Measurements from ENCODE around the gene SRSF2.
"Not testable (repeated sequence)": the region's sequence is repeated elsewhere in the genome, so short reads cannot be mapped to it uniquely, and the experiment has no call there.

The SRSF2 gene

DNA sequence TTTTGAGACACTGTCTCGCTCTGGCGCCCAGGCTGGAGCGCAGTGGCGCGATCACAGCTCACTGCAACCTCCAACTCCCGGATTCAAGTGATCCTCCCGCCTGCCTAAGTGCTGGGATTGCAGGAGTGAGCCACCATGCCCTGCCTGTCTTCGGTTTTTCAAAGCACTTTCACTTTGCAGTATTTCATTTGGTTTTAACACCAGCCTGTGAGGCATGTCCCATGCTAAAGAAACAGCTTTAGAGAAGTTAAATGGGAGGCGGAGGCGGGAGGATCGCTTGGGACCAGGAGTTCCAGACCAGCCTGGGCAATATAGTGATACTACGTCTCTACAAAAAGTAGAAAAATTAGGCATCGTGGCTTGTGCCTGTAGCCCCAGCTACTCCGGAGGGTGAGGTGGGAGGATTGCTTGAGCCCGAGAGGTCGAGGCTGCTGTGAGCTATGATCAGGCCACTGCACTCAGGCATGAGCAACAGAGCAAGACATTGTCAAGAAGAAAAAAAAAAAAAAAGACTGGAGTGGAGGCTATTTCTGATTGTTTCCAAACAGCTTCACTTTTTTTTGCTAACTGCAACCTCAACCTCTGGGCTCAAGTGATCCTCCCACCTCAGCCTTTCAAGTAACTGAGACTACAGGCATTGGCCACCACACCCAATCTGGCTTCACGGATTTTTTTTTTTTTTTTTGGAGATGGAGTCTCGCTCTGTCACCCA, 9.2 kb downstream of the SRSF2 start:
- peaks cover 40 to 91% (median 77%) of the 10 kb centered on the region in 11 experiments; a peak in 21 of 22 replicates for H4K20me1 ChIP-seq
- H3K27ac ChIP-seq = peak overlapping the region; percentile 73 to 99 (median 97); a peak in 21 of 22 replicates
- peak overlapping the region; percentile 75 to 97 (median 92) for H3K4me2 ChIP-seq
- H3K27me3 ChIP-seq = no peaks in the 10 kb centered on the region
- H3K4me3 ChIP-seq = peak overlapping the region; percentile 79 to 99 (median 88)
- peaks cover 70 to 82% (median 78%) of the 10 kb centered on the region in 10 experiments for H3K4me1 ChIP-seq
- H3K9ac ChIP-seq = peak overlapping the region; percentile 86 to 99 (median 96)
- H3K9me3 ChIP-seq (replicated peaks in 1 of 11) = no peaks in the 10 kb centered on the region
- TF ChIP-seq Cebpa-rat (IDR thresholded peaks at IDR 0.05) = no peak
- peaks cover 45 to 62% (median 57%) of the 10 kb centered on the region in 11 experiments for H3K36me3 ChIP-seq

DNA sequence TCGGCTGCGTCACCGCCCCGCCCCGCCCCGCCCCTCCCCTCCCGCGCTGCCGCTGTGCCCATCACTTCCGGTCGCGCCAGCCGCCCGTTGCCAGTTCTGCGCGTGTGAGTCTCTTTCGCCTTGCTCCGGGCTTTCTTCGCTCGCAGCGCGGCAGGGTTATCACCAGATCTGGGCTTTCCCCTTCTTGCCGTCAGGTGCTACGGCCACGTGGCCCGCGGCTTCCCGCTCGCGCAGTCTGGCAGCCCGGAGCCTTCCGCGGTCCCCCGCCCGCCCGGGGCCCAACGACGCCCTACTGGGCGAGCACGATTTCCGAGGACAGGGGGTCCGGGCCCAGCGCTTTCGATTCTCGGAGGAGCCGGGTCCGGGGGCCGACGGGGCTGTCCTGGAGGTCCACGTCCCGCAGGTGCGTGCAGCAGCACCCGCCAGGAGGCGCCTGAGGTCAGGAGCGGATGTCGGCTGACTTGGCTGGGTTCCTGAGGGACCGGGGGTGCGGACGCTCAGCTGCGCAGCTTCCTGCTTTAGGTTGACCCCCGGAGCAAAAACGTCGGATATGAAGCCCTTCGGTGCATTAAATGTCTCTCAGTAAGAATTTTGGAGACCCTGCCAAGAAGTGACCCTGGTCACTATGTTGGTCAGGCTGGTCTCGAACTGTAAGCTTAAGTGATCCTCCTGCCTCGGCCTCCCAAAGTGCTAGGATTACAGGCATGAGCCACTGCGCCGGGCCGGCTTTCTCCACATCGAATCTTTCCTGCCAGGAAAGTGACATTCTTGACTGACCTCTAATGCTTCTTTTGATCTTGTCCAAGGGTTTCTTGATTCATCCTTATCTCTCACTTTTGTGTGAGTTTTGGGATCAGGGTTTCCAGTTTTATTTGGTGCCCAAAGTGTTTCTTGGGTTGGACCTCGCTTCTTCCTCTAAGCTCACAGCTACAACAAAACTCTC, 10.1 kb downstream of the SRSF2 start, which contains the start of gene METTL23:
Gene METTL23, plus strand, starts transcription at position 64 of the 943 bp plus-strand sequence. CDS start 2,872 bp downstream, outside the sequence.
- H3K9ac ChIP-seq = peak within 1 kb of the TSS; percentile 86 to 99 (median 96)
- H3K27me3 ChIP-seq = no peaks in the 10 kb centered on the region
- peak within 1 kb of the TSS; percentile 87 to 99 (median 95) for H3K4me2 ChIP-seq
- peaks cover 35 to 91% (median 71%) of the 10 kb centered on the region in 11 experiments; a peak in 21 of 22 replicates for H4K20me1 ChIP-seq
- H3K4me3 ChIP-seq = peak within 1 kb of the TSS; percentile 79 to 99 (median 88)
- H3K36me3 ChIP-seq = peaks cover 45 to 62% (median 57%) of the 10 kb centered on the region in 11 experiments
- peaks cover 70 to 81% (median 75%) of the 10 kb centered on the region in 10 experiments for H3K4me1 ChIP-seq
- TF ChIP-seq Cebpa-rat (IDR thresholded peaks at IDR 0.05) = no peak
- no peaks in the 10 kb centered on the region for H3K9me3 ChIP-seq (replicated peaks in 1 of 11)
- H3K27ac ChIP-seq = peak within 1 kb of the TSS; percentile 84 to 99 (median 97)

DNA sequence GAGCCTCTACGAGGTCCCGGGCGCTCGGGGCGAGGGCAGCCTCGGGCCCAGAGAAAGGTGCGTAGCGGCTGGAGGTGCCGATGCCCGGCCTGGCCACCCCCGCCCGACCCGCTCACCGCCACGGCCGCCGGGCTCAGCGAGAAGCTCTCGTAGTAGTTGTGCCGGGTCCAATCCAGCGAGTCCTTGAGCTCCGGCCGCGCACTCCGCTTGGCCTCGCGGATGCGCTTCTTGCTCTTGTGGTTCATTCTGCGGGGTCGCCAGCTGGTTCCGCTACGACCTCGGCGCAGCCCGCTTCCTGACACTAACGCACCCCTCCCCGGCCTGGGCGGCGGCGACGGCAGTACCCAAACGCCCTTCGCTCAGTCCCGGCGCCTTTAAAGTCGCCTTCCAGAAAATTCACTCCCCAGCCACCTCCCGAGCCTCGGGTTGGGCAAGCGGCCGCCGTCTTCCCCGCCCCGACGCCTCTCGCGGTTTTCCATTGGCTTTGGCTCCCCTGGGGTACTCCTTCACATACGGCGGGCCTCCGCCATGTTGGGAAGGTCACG, 10.8 kb downstream of the SRSF2 start, which contains the start of gene JMJD6:
Gene JMJD6, minus strand, starts transcription at position 376 of the 545 bp plus-strand sequence. Its CDS starts 131 bp downstream, at position 245.
- Histone ChIP-seq H3K4me1 (peaks cover 70 to 81% (median 75%) of the 10 kb centered on the region in 10 experiments), H4K20me1 (peaks cover 27 to 91% (median 71%) of the 10 kb centered on the region in 11 experiments; a peak in 20 of 22 replicates), H3K9ac (peak within 1 kb of the TSS; percentile 86 to 99 (median 96)), H3K36me3 (peaks cover 45 to 62% (median 57%) of the 10 kb centered on the region in 11 experiments), H3K27ac (peak within 1 kb of the TSS; percentile 84 to 99 (median 97)), H3K9me3 (replicated peaks in 1 of 11) (no peaks in the 10 kb centered on the region), H3K4me3 (peak within 1 kb of the TSS; percentile 79 to 99 (median 88)), H3K4me2 (peak within 1 kb of the TSS; percentile 87 to 99 (median 95)), H3K27me3 (no peaks in the 10 kb centered on the region)
- TF ChIP-seq Cebpa-rat (IDR thresholded peaks at IDR 0.05) = no peak

DNA sequence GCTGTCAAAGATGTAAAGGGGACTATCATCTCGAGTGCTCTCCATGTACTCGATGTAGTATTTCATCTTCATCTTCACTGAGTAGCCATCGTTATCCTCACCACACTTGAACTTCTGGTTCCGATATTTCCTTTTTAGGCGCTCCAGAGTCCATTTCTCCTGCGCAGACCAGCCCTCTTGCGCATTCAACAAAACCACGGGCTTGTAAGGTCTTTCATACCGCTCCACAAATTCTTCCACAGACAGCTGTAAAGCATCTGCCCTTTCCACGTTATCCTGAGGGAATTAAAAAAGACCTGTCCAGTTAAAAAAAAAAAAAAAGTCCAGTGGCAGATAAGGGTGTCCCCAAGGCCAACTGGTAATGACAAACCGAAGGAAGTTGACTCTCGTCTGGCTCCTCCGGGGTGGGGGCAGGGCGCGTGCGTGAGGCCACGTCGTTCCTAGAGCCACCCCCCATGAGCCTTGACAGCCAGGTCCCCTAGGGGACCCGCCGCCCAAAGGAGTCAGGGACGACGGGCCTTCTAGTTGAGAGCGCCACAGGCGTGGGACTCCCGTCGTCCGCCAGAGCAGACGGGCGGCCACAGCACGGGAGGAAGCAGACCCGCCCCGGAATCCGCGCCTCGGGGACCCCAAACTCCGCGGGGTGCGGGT, 11.4 kb downstream of the SRSF2 start:
- Histone ChIP-seq H3K4me1 (peaks cover 70 to 82% (median 76%) of the 10 kb centered on the region in 10 experiments), H3K27ac (peak overlapping the region; percentile 84 to 99 (median 97)), H3K27me3 (no peaks in the 10 kb centered on the region), H3K4me2 (peak overlapping the region; percentile 87 to 99 (median 94)), H3K4me3 (peak overlapping the region; percentile 79 to 99 (median 88)), H3K9ac (peak overlapping the region; percentile 86 to 99 (median 96)), H3K9me3 (replicated peaks in 1 of 11) (no peaks in the 10 kb centered on the region), H4K20me1 (peaks cover 24 to 91% (median 71%) of the 10 kb centered on the region in 11 experiments; a peak in 19 of 22 replicates), H3K36me3 (peaks cover 47 to 63% (median 59%) of the 10 kb centered on the region in 11 experiments)
- no peak for TF ChIP-seq Cebpa-rat (IDR thresholded peaks at IDR 0.05)

DNA sequence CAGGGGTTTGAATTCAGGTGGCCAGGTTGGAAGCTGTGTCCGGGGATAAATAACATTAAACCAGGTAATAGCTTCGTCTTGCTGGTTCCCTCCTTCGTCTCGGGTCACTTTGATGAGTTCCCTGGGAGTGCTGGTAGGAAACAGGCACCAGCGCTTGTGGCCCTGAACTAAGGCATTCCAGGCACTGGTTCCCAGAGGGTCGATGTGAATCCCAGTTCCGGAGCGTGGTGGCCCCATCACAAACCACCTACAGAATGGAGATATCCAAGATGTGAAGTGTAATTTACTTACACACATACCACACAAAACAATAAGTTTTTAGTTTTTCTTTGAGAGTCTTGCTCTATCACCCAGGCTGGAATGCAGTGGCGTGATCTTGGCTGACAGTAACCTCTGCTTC, 13.3 kb downstream of the SRSF2 start:
- peak overlapping the region in 2 of 11 experiments; percentile 22 to 99; a peak in 2 of 22 replicates for H3K27ac ChIP-seq
- H3K36me3 ChIP-seq = peaks cover 57 to 67% (median 64%) of the 10 kb centered on the region in 11 experiments
- H3K9ac ChIP-seq = peak overlapping the region in 10 of 11 experiments; percentile 29 to 98 (median 95); a peak in 11 of 22 replicates
- peak overlapping the region; percentile 87 to 99 (median 94); a peak in 20 of 22 replicates for H3K4me2 ChIP-seq
- H3K4me1 ChIP-seq = peaks cover 54 to 70% (median 62%) of the 10 kb centered on the region in 10 experiments
- no peaks in the 10 kb centered on the region for H3K27me3 ChIP-seq
- peak overlapping the region in 2 of 10 experiments; percentile 15 to 89; a peak in 4 of 20 replicates for H3K4me3 ChIP-seq
- TF ChIP-seq Cebpa-rat (IDR thresholded peaks at IDR 0.05) = no peak
- H3K9me3 ChIP-seq (replicated peaks in 1 of 11) = no peaks in the 10 kb centered on the region
- H4K20me1 ChIP-seq = peaks cover 17 to 87% (median 60%) of the 10 kb centered on the region in 11 experiments; a peak in 18 of 22 replicates

DNA sequence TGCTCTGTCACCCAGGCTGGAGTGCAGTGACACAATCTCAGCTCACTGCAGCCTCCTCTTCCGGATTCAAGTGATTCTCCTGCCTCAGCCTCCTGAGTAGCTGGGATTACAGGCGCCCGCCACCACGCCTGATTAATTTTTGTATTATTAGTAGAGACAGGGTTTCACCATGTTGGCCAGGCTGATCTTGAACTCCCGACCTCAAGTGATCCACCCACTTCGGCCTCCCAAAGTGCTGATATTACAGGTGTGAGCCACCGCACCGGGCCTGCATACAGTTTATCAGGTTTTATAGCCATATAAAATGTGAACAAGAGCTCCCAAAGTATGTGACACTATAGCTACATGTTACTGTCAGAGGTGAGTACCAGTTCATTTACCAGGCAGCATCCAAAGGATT, 14.2 kb downstream of the SRSF2 start:
- H4K20me1 ChIP-seq = peaks cover 17 to 87% (median 58%) of the 10 kb centered on the region in 11 experiments; a peak in 18 of 22 replicates
- H3K4me2 ChIP-seq = peak overlapping the region in 8 of 11 experiments; percentile 9 to 98 (median 20); a peak in 6 of 22 replicates
- not testable (repeated sequence) for H3K27me3 ChIP-seq; H3K9ac ChIP-seq; H3K4me3 ChIP-seq; H3K9me3 ChIP-seq (replicated peaks in 1 of 11); H3K27ac ChIP-seq
- peaks cover 48 to 70% (median 55%) of the 10 kb centered on the region in 10 experiments for H3K4me1 ChIP-seq
- peaks cover 65 to 76% (median 73%) of the 10 kb centered on the region in 11 experiments for H3K36me3 ChIP-seq

DNA sequence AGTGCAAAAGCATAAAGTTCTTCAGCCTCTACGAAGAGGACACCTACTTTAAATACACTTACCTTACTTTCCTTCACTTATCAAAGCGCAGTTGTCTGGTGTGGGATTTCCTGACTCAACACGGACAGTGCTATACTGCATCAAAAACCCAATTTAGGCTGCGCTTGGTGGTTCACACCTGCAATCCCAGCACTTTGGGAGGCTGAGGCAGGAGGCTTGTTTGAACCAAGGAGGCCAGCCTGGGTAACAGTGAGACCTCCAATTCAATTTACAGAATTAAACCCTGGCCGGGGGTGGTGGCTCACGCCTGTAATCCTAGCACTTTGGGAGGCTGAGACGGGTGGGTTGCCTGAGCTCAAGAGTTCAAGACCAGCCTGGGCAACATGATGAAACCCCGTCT, 14.9 kb downstream of the SRSF2 start:
- TF ChIP-seq Cebpa-rat (IDR thresholded peaks at IDR 0.05) = no peak
- Histone ChIP-seq H3K27me3 (no peaks in the 10 kb centered on the region), H3K4me1 (peaks cover 45 to 71% (median 57%) of the 10 kb centered on the region in 10 experiments), H3K27ac (no peak overlapping the region), H3K36me3 (peaks cover 72 to 83% (median 80%) of the 10 kb centered on the region in 11 experiments), H3K9ac (peak overlapping the region in 5 of 11 experiments; percentile 4 to 54 (median 19); a peak in 5 of 22 replicates), H3K4me3 (no peak overlapping the region), H3K4me2 (peak overlapping the region in 9 of 11 experiments; percentile 0 to 93 (median 12); a peak in 9 of 22 replicates), H4K20me1 (peaks cover 14 to 87% (median 58%) of the 10 kb centered on the region in 11 experiments; a peak in 18 of 22 replicates), H3K9me3 (replicated peaks in 1 of 11) (no peaks in the 10 kb centered on the region)

Data from BLaER1 treated with 17β-estradiol and CSF1 and Interleukin-3, amounts not matched to agents 10 nM and 100 nM (cell line).